ENCODE data around the gene DST. TPM values are rescaled to one million over a fixed set of nuclear protein-coding genes. Genes with fewer than 3 reads are reported as not detected.

Gene DST
- total RNA-seq, 1 experiment from 2014 or later: 132 TPM

GRCh38 chr6:56444855-56445254 lies 197.8 kb downstream of the DST start:
- Mint-ChIP-seq H3K9me3 (peaks cover 15% of the 10 kb centered on the region), H3K36me3 (peaks cover 6% of the 10 kb centered on the region), H3K27ac (no peak overlapping the region), H3K27me3 (ENCODE audit: low read depth) (no peaks in the 10 kb centered on the region), H3K4me1 (no peaks in the 10 kb centered on the region), H3K4me3 (no peak overlapping the region)
- no peak for ATAC-seq
- CTCF ChIA-PET: interaction anchor here (0.9 kb wide), 1 partner anchor 75 kb away, joined by 3 read pairs; no protein-coding TSS in a partner anchor
- POLR2A ChIA-PET: no interaction called here
- TF ChIP-seq ZNF423 (CRISPR knock-in tag; IDR thresholded peaks at IDR 0.05) (no peak), ZNF317 (CRISPR knock-in tag; IDR thresholded peaks at IDR 0.05; ENCODE audit: borderline replicate concordance, low read depth) (no peak), JAZF1 (CRISPR knock-in tag; IDR thresholded peaks at IDR 0.05) (no peak), RORB (CRISPR knock-in tag; IDR thresholded peaks at IDR 0.05) (no peak), TP53 (CRISPR knock-in tag; IDR thresholded peaks at IDR 0.05) (no peak), EMX1 (CRISPR knock-in tag; IDR thresholded peaks at IDR 0.05) (no peak), ZNF671 (CRISPR knock-in tag; IDR thresholded peaks at IDR 0.05) (no peak), SP1 (CRISPR knock-in tag; conservative IDR thresholded peaks at IDR 0.05) (no peak), SOX15 (CRISPR knock-in tag; IDR thresholded peaks at IDR 0.05) (no peak), CREB1 (CRISPR knock-in tag; IDR thresholded peaks at IDR 0.05) (no peak), AR (CRISPR knock-in tag; IDR thresholded peaks at IDR 0.05) (no peak), NR2C2 (CRISPR knock-in tag; IDR thresholded peaks at IDR 0.05) (no peak), ZNF138 (CRISPR knock-in tag; conservative IDR thresholded peaks at IDR 0.05) (no peak)
- TF ChIP-seq, protein P1, sequence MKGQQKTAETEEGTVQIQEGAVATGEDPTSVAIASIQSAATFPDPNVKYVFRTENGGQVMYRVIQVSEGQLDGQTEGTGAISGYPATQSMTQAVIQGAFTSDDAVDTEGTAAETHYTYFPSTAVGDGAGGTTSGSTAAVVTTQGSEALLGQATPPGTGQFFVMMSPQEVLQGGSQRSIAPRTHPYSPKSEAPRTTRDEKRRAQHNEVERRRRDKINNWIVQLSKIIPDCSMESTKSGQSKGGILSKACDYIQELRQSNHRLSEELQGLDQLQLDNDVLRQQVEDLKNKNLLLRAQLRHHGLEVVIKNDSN (CRISPR knock-in tag; IDR thresholded peaks at IDR 0.05): no peak
- TF ChIP-seq, protein P2, sequence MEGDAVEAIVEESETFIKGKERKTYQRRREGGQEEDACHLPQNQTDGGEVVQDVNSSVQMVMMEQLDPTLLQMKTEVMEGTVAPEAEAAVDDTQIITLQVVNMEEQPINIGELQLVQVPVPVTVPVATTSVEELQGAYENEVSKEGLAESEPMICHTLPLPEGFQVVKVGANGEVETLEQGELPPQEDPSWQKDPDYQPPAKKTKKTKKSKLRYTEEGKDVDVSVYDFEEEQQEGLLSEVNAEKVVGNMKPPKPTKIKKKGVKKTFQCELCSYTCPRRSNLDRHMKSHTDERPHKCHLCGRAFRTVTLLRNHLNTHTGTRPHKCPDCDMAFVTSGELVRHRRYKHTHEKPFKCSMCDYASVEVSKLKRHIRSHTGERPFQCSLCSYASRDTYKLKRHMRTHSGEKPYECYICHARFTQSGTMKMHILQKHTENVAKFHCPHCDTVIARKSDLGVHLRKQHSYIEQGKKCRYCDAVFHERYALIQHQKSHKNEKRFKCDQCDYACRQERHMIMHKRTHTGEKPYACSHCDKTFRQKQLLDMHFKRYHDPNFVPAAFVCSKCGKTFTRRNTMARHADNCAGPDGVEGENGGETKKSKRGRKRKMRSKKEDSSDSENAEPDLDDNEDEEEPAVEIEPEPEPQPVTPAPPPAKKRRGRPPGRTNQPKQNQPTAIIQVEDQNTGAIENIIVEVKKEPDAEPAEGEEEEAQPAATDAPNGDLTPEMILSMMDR (IDR thresholded peaks at IDR 0.05): no peak
- TF ChIP-seq, protein P3, sequence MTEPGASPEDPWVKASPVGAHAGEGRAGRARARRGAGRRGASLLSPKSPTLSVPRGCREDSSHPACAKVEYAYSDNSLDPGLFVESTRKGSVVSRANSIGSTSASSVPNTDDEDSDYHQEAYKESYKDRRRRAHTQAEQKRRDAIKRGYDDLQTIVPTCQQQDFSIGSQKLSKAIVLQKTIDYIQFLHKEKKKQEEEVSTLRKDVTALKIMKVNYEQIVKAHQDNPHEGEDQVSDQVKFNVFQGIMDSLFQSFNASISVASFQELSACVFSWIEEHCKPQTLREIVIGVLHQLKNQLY (CRISPR knock-in tag; IDR thresholded peaks at IDR 0.05): no peak
- TF ChIP-seq, protein P4, sequence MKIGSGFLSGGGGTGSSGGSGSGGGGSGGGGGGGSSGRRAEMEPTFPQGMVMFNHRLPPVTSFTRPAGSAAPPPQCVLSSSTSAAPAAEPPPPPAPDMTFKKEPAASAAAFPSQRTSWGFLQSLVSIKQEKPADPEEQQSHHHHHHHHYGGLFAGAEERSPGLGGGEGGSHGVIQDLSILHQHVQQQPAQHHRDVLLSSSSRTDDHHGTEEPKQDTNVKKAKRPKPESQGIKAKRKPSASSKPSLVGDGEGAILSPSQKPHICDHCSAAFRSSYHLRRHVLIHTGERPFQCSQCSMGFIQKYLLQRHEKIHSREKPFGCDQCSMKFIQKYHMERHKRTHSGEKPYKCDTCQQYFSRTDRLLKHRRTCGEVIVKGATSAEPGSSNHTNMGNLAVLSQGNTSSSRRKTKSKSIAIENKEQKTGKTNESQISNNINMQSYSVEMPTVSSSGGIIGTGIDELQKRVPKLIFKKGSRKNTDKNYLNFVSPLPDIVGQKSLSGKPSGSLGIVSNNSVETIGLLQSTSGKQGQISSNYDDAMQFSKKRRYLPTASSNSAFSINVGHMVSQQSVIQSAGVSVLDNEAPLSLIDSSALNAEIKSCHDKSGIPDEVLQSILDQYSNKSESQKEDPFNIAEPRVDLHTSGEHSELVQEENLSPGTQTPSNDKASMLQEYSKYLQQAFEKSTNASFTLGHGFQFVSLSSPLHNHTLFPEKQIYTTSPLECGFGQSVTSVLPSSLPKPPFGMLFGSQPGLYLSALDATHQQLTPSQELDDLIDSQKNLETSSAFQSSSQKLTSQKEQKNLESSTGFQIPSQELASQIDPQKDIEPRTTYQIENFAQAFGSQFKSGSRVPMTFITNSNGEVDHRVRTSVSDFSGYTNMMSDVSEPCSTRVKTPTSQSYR (CRISPR knock-in tag; IDR thresholded peaks at IDR 0.05): no peak
- DNase-seq (ENCODE audit: low spot score): no peak

DNA sequence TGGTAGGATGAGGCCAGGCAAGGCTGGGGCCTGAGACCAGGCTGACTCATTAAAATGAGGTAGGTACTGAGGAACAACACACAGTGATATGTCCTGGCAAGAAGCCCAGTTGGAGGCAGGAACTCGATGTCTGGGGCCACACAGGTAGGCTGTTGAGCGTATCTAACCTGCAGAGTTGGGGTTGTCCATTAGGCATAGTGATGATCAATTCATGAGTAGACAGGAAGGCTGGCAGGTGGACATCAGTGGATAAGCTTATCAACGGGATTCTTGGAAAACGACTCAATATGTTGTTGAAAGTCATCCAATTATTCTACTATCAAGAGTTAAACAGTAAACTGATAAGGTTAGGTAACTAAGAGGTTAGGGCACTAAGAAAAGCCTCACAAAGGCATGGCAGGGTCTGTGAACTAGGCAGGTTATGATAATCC lies 202.1 kb downstream of the DST start:
- no peak overlapping the region for H3K4me3 Mint-ChIP-seq
- ChIA-PET CTCF (no interaction called here), POLR2A (no interaction called here)
- ATAC-seq (no peak), DNase-seq (ENCODE audit: low spot score) (no peak)
- no peaks in the 10 kb centered on the region for H3K27me3 Mint-ChIP-seq (ENCODE audit: low read depth)
- H3K36me3 Mint-ChIP-seq: peaks cover 13% of the 10 kb centered on the region
- H3K9me3 Mint-ChIP-seq: peaks cover 24% of the 10 kb centered on the region
- no peak overlapping the region for H3K27ac Mint-ChIP-seq
- H3K4me1 Mint-ChIP-seq: no peaks in the 10 kb centered on the region
- no peak for TF ChIP-seq SMAD3 (CRISPR knock-in tag; IDR thresholded peaks at IDR 0.05; ENCODE audit: borderline replicate concordance)
- TF ChIP-seq, protein P5, sequence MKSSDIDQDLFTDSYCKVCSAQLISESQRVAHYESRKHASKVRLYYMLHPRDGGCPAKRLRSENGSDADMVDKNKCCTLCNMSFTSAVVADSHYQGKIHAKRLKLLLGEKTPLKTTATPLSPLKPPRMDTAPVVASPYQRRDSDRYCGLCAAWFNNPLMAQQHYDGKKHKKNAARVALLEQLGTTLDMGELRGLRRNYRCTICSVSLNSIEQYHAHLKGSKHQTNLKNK (CRISPR knock-in tag; IDR thresholded peaks at IDR 0.05): no peak
- no peak for TF ChIP-seq ATF2 (CRISPR knock-in tag; IDR thresholded peaks at IDR 0.05; ENCODE audit: borderline replicate concordance, low read depth)
- no peak for TF ChIP-seq NFE2L1 (CRISPR knock-in tag; IDR thresholded peaks at IDR 0.05)
- no peak for TF ChIP-seq HMGA2 (CRISPR knock-in tag; IDR thresholded peaks at IDR 0.05)
- TF ChIP-seq OVOL2 (CRISPR knock-in tag; IDR thresholded peaks at IDR 0.05; ENCODE audit: borderline replicate concordance): no peak
- no peak for TF ChIP-seq MXD4 (CRISPR knock-in tag; IDR thresholded peaks at IDR 0.05; ENCODE audit: borderline replicate concordance)
- TF ChIP-seq TEAD4 (CRISPR knock-in tag; IDR thresholded peaks at IDR 0.05): no peak
- TF ChIP-seq ATF1 (CRISPR knock-in tag; IDR thresholded peaks at IDR 0.05): no peak

Measured in WTC11 (cell line).